Hippocampal formation (tissue), 2 donors: ENCODE results near the gene RIMS1.
A peak's percentile ranks its signal among the peaks of the same experiment; 100 is the strongest.
"Not testable (repeated sequence)": the region's sequence is repeated elsewhere in the genome, so short reads cannot be mapped to it uniquely, and the experiment has no call there.

Experiments used
- DNase-seq, 2 donors: peaks; one replicate each; lab custom pipeline; 2025; lab: John Stamatoyannopoulos, UW

Gene RIMS1

DNA sequence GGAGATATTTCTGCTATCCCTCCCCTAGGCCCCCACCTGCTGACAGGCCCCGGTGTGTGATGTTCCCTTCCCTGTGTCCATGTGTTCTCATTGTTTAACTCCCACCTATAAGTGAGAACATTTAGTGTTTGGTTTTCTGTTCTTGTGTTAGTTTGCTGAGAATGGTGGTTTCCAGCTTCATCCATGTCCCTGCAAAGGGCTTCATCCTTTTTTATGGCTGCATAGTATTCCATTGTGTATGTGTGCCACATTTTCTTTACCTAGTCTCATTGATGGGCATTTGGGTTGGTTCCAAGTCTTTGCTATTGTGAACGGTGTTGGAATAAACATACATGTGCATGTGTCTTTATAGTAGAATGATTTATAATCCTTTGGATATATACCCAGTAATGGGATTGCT is 448.9 kb downstream of the RIMS1 start:
- not testable (repeated sequence) for DNase-seq

- no peak for DNase-seq
Measured at GRCh38 chr6:72348926-72349325, 462.6 kb downstream of the RIMS1 start.

GRCh38 chr6:72350296-72350881 is 464.0 kb downstream of the RIMS1 start:
- no peak for DNase-seq

DNA sequence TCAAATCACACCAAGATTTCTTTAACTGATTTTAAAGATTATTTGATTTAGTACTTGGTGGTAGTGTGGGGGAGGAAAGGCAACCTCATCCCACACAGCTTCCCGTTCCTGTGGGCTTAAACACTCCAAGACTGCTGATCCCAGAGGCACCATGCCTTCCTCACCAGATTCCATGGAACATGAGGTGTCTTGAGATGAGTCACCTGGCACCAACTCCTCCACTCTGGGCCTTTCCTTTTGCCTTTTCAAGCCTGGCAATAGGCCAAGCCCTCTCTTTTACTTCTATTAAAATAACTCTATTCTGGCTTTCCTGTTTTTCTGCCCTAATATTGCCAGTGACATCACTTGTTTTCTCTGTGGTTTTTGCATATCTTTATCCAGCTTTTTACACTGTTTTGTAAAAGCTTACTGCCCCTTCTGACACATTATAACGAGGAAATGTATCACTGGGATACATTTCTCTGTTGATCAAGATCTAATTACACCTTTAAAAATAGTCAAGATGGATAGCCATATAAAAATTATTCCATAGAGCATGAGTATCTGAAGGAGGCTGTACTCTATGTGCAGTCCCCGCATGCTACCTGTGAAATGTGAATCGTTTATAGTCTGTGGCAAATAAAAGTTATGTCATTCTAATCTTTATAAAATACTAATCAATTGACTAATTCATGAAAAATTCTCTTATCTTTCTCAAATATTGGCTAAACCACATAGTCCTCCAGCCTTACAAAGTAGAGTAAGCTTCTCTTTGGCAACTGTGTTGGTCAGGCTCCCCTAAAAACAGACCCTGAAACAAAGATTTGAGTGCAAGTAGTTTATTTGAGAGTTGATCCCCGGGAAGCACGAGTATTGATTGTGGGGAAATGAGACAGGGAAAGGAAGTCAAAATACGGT is 477.7 kb downstream of the RIMS1 start:
- no peak for DNase-seq

- DNase-seq: no peak
Measured at GRCh38 chr6:72365773-72366172, 479.4 kb downstream of the RIMS1 start.

DNA sequence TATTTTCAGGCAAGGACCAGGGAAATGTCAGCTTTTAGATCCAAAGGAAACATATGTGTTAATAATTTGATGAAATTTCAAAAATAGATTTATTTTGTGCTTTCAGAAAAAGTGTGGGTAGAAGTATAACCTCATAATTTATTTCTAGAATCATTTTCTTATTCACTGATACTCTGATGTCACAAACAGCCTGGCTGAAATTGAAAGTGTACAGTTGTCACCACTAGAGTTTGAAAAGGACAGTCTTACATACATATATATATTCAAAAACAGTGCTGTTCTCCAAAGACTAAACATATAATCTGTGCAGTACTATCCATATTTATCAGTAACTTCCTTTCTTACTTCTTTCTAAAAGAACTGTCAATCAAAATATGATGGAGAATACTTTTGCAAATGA is 481.1 kb downstream of the RIMS1 start:
- no peak for DNase-seq

- DNase-seq: no peak
Measured at GRCh38 chr6:72371473-72371872, 485.1 kb downstream of the RIMS1 start.

GRCh38 chr6:72374172-72374571 is 487.8 kb downstream of the RIMS1 start:
- DNase-seq: no peak

- DNase-seq: no peak
Measured at GRCh38 chr6:72374857-72375256, 488.5 kb downstream of the RIMS1 start.

GRCh38 chr6:72376736-72377135 is 490.4 kb downstream of the RIMS1 start:
- DNase-seq: no peak

- DNase-seq: no peak
Measured at GRCh38 chr6:72381076-72381475, 494.7 kb downstream of the RIMS1 start.

GRCh38 chr6:72382602-72383529 is 496.5 kb downstream of the RIMS1 start:
- no peak for DNase-seq

- no peak for DNase-seq
Measured at GRCh38 chr6:72386324-72386723, 500.0 kb downstream of the RIMS1 start.

DNA sequence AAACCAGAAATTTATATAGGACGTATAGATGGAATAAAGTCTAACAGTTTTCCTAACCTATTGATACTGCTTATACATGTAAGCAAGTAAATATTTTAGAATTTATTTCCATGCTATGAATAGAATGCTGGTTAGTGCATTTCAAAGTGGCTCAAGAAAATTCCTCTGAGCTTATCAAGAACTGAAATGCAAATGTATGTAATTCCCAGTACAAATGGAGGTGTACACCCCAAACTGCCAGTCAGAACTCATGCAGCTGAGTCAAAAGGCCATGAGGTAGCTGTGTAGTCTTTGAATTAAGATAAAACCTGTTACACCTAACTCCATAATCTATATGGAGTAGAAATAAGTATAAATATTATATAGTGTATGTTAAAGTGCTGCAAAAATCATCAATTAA is 503.3 kb downstream of the RIMS1 start:
- no peak for DNase-seq

DNA sequence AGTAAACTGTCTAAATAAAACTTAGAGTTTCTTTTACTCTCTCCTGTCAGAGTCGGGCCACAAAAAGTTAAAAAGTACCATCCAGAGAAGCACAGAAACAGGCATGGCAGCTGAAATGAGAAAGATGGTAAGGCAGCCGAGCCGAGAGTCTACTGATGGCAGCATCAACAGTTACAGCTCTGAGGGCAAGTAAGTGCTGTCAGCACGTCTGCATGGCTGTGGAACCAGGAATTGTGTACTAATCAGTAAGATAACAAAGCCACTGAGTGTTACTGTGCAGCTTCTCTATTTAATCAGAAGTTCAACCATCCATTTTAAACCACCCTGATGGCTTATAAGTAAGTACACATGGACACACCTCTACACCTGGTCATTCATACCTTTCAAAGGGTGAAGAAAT is 504.2 kb downstream of the RIMS1 start:
- no peak for DNase-seq

DNA sequence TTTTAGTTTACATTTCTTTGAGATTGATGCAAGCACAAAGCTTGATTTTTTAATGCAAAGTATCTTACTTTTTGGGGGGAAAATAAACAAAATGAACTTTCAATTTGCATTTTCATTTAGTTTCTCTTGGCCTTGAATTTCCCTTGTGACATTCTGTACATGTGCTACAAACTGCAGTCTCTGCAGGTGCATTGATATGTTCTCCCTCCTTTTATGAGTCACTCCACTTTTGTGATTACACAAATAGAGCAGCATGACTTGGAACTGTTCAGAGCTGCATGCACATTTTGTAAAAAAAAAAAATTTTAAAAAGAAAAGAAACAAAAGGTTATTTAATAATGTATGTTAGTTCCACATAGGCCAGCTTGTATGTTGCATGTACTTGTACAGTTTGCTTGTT is 515.5 kb downstream of the RIMS1 start:
- no peak for DNase-seq

DNA sequence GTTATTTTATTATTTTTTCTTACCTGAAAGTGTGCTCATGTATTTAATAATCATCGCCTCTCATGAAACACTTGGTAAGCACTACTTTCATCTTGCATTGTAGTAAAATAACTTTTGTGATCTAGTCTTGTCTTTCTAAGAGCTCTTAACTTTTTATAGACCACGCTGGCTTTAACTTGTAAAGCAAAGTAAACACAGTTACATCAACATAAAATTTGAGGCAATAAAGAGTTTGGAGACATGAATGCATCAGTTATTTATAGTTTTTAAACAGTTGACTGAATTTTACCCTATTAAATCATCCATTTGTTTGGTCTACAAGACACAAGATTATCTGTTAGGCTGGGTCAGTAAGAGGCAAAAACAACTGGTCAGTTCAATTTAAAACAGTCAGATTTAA is 517.1 kb downstream of the RIMS1 start:
- no peak for DNase-seq

- DNase-seq: no peak
Measured at GRCh38 chr6:72406517-72406916, 520.2 kb downstream of the RIMS1 start.

DNA sequence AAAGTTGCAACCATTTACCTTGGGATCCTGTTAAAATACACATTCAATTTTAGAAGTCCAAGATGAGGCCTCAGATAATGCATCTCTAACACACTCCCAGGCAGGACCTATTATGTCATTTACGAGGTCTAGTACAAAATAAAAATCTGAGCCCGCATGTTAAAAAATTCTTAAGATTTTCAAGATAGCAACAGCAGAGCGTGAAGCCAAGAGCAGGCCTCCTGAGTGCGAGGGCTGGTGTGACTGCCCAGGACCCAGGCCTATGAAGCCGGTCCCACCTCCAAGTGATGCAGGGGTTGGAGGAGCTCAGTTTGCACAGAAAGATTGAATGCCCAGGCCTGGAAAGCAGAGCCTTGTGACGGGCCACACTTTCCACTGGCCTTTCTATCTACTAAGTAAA is 524.4 kb downstream of the RIMS1 start:
- no peak for DNase-seq

- peak; percentile 83 to 85 for DNase-seq
Measured at GRCh38 chr6:72411872-72412708, 525.7 kb downstream of the RIMS1 start.

- no peak for DNase-seq
Measured at GRCh38 chr6:72412709-72413044, 526.3 kb downstream of the RIMS1 start.

GRCh38 chr6:72413884-72414283 is 527.5 kb downstream of the RIMS1 start:
- no peak for DNase-seq
